Activated T-cell treated with anti-CD3 and anti-CD28 coated beads, Interleukin-2, amount 50 U/mL, for 48 hours (primary cell): Measurements from ENCODE around the gene MINDY4.

Source experiments
- DNase-seq, 2 experiments: peaks; one replicate each; pipeline ENCODE4 v3.0.0-alpha.2; 2020

Gene MINDY4

DNA sequence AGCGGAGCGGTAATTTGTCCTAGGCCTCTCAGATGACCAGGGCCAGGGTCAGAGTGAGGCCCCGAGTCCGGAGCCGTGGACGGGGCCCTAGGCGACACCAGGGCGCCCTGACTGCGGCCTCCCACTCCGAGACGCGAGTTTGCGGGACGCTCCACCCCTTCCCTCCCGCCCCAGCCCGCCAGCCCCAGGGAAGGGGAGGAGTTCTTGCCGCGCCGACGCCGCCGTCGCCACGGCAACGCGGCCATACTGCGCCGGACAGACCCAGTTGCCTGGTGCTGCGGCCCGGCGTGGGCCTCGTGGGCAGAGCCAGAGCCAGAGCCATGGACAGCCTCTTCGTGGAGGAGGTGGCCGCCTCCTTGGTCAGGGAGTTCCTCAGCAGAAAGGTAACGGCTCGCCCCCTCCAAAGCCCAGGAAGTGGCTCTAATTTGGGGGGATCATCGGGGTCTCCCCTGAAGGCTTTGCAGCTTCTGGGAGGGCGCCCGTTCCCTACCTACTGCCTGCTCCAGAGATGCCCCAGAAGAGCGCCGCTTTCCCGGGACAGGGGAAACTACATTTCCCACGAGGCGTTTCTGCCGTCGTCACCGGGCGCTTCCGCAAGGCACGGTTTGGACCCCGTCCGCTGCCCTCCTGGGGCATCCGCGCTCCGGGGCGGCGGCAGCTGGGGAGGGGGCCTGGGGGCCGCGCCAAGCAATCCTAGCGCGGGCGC is at the start of gene MINDY4:
TSS of gene MINDY4 (plus strand) at position 244 of the 706 bp plus-strand sequence. CDS start at position 321, 77 bp downstream.
- DNase-seq, result peak; percentile 79 to 84

DNA sequence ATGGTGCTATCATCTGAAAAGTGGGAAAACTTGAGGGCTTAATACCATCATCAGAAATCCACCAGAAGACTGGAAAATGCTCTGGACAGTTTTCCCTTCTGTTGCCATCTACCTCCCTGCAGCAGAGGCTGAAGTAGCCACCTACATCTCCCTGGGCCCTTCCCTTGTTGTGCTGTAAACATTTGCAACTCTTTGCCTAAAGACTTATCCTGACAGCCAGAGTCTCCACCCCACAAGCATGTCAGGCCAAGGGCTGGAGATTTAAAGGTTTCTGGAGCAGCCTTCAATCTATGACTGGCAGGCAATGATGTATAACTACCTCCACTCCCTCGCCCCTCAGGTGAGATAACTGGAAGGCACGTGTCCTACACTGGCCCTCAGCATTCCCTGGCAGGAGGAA is 49.0 kb upstream of the MINDY4 start:
- no peak for DNase-seq

DNA sequence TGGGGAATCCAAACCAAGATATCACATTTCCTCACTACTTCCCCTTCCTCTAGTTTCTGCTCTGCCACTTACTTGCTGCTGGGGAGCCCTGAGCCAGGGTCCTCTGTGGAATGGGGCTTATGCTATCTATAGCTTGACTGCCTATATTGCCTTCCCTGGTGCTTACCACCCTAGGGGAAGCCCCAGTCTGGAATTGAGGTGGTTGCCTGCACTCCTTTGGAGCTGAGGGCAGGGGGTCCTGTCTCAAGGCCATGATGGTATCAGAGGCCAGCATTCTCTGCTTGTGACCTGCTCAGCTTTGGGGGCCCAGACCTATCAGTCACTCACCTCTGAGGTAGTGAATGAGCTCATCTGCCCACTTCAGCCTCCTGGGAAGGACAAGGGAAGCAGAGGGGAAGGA is 48.5 kb upstream of the MINDY4 start:
- DNase-seq, result no peak

DNA sequence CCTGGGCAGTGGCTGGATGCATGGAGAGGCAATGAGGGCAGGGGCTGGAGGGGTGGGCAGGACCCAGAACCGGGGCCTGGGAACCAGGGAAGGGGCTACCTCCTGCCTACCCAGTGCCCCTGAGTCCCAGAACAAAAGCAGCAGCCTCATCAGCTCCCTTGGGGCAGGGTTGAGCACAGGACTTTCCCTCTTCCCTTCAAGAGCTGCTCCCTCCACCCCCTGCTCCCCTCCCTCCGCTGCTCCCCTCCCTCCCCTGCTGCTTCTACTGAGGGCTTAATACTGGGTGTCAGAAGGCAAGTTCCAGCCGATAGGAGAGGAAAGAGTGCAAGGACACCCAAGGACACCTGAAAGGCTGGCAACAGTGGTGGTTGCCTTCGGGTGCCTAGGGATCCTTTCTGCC is 47.4 kb upstream of the MINDY4 start:
- DNase-seq, result no peak

DNA sequence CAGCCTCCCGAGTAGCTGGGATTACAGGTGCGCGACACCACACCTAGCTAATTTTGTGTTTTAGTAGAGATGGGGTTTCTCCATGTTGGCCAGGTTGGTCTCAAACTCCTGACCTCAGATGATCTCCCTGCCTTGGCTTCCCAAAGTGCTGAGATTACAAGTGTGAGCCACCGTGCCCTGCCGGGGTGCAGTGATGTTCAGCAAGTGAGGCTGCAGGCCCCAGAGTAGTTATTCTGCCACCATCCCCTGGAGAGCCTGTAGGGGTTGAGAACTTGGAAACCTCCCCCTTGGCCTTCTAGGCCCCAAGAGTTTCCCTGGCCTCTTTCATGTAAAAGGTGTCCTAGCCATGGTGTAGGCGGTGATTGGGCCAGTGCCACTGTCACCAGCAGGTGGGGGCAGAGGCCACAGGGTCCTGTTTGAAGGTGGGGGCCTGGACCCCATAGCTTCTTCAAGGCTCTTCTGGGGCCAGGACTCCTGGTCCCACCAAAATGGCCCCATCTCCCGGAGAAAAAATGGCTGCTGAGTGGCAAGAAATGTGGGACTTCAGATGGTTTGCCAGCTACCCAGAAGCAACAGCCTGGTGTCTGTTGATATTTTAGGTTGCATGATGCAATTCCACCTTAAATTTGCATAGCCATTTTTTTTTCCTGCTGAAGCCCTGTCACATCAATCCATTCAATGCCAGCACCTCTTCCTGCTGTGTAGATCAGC is 44.8 kb upstream of the MINDY4 start:
- peak in 1 of 2 experiments; percentile 26 for DNase-seq

DNA sequence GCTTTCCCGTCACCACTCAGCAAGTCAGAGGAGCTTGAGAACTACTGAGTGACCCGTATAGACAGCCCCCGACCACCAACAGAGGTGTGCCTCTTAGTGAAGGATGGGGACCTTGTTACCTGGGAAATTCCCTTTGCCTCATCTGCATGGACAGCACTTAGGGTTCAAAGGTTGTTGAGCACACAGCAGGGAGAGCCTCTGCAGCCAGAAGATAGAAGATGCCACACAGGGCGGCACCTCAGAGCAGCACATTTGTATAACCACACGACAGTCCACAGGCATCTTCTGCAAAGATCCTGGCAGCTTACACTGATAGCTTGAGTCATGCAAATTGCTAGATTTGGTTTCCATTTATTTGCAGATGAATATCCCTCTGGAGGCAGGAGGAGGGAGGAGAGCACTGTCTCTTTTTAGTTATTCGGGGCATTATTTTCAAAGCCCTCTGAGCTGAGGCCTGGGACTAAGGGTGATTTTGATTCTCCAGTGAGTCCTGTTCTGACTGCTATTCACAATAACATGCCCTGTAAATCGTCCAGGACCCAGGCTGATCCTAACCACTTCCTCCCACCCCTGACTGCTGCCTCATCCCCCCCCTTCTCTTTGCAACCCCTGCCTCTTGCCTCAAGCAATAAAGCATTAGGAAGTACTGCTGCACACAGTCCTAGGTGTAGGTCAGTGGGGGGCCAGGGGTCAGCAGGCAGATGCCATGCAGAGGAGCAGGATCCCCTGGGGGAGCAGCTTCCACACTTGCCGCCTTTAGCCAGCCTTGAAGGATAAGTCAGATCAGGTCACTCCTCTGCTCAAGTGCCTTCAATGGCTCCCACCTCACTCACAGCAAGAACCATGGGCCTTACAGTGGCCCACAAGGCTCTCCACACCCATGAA is 43.9 kb upstream of the MINDY4 start:
- DNase-seq, result peak; percentile 39 to 45

DNA sequence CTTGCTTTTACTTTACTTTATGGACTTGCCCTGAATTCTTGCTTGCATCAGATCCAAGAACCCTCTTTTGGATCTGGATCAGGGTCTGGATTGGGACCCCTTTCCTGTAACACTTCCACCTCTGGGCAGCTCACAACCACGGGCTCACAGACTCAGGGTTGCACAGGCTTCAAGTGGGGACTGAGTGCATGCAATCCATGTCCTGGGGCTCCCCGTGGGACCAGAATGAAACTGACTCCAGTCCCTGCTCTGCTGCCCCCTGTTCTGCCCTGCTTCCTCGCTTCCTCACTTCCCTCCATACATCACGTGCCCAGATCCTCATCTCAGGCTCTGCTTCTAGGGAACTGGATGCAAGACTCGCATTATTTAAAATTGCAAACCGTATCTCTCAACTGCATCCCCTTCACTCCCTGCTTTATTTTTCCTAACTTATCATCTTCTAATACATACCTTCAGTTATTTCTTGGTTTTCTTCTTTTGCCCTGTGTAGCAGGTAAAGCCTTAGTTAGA is 42.6 kb upstream of the MINDY4 start:
- no peak for DNase-seq

DNA sequence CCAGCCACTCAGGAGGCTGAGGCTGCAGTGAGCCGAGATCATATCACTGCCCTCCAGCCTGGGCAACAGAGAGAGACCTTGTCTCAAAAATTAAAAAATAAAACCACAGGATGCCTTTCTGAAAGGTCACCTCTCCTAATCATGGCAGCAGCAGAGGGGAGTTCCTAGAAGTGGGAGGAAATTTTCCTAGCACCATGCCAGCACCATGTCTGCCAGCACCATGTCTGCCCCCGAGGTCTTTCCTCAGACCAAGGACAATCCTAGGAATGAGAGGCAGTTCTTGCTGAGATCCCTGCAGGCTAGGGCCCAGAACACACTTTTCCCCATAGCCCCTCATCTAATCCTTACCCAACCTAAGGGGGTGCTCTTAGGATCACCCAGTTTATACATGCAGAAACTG is 41.6 kb upstream of the MINDY4 start:
- no peak for DNase-seq

DNA sequence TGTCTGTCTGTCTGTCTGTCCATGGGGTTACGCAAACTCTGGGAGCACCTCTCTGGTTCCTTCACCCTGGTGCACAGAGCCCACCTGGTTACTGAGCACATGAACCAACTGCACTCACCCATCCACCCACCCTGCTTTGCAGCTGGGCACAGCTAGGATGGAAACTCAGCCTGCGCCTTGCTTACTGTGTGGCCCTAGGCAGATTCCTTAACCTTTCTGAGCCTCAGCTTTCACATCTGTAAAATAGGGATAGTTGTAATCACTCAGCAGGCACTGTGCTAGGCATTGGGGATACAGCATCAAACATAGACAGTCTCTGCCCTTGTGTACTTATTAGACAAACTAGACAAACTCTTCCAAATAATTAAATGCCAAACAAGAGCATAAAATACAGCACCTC is 41.1 kb upstream of the MINDY4 start:
- no peak for DNase-seq

DNA sequence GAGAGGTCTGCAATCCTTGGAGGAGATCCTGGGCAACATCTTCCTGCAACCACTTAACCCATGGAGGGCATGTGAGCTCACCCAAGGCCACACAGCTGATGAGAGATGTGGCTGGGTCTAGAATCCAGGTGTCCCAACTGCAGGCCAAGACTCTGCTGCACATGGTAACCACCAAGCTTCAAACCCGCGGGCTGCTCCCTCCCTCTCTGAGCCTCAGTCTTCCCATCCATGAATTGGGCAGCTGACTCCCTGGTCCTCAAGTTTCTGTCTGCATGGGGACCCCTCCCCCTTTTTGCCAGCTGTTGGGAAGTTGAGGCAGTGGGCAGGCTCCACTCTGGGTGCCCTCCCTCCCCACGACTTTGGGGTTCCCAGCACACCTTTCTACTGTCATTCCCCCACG is 40.2 kb upstream of the MINDY4 start:
- no peak for DNase-seq

DNA sequence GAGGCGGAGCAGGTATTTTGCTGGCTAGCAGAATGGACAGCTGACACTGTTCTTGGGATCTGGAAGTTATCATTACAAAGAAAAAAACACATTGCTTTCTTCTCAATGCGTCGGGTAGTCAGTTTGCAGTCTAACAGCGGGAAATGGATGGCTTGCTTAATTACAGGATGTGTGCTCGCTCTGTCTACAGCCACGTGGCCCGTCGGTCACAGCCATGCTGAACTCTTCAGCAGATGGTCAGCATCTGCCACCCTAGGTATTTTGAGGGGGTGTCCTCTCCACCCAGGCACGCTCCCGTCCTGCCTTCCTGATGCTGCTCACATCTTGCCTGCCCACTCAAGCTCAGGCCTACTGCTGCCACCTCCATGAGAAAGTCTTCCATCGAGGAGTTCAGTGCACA is 39.6 kb upstream of the MINDY4 start:
- DNase-seq, result no peak

DNA sequence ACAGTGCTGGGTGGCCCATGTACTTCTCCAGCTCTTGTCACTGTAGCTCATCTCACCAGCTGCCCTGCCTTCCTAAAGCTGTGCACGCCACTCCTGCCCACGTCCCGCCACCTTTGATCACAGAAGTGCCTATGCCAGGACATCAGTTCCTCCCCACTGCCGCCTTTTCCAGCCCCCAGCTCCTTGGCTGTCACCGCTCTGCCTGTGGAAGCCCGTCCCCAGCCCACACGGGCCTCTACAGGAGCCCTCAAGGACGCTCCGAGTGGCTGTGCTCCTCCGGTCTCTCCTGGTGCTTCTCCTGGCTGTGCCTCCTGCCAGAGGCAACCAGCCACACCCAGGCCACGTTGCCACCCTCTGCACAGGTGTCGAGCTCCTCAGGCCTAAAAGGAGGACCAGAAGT is 38.6 kb upstream of the MINDY4 start:
- no peak for DNase-seq

DNA sequence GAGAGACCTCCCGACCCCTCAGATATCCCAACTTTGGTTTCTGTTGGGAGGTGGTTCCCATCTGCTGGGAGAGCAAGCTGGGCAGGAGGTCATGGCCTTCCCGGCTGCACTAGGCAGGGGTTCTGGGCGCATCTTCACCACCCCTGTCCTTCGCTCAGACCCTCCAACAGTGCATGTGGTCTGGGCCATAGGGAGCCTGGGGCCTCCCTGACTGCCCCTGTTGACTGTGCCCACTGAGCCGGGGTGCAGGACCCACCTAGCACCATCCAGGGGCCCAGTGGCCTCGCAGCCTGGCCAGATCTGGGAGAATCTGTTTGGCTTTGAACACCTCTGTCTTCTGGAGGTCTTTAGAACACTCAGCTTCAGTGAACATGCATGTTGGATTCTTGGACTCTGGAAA is 38.0 kb upstream of the MINDY4 start:
- DNase-seq, result no peak

DNA sequence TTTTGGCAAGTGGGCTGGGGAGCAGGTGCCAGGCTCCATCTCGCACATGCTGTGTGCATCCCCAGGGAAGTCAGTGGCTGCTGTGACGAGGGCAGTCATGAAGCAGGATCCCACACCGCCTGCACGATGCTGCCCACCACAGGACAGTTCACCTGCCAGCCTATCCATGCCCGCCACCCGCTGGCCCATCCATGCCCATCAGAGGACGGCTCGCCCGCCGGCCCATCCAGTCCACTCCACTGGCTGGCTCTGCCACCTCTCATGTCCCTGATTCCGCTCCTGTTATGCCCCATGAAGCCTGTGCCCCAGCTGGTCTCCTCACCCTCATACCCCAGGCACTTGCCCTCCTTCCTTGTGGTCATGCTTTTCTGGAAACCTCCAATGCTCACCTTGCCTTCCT is 37.5 kb upstream of the MINDY4 start:
- no peak for DNase-seq

DNA sequence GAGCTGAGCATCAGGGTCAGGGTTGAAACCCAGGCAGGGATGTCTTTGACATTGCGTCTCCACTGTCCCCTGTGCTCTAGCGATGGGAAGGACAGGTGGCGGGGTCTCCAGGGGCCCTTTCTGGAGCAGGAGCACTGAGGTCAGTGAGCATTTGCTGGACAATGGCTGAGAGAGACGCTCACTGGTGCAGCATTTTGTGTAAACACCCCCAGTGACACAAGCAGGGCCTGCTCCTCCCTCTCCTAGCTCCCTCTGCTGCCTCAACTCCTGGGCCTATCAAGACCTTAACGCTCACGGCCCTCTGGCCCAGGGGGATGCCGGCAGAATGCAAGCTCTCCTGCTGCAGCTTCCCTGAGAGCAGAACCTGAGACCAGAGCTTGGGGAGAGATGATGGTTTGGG is 36.7 kb upstream of the MINDY4 start:
- no peak for DNase-seq

DNA sequence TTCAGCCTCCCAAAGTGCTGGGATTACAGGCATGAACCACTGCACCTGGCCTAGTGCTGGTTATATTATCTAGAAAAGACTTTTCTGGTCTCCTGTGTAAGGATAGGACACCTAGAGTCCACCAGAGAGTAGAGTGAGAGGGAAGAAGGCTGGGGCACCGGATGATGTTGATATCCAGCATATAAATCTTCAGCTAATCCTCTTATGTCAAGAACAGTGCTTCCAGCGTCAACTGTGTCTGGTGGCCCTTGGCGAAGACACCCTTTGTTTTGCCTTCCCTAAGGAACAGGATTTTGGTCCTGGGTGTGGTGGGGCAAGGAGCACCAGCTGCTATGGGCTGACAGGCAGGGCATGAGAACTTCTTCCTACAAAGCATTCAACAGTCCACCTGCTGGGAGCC is 35.6 kb upstream of the MINDY4 start:
- no peak for DNase-seq

DNA sequence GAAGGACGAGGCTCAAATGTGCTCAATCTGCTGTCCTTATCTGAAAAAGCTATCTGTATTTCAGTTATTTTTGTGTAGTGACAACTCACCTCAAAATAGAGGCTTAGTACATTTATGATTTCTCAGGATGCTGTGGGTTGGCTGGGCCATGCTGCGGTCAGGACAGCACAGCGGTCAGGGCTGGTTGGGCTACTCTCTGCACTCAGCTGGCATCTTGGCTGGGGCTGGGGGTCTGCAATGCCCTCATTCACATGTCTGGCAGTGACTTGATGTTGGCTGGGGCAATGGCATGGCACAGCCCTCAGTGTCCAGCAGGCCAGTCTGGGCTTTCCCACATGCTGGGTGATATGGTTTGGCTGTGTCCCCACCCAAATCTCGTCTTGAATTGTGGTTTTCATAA is 34.9 kb upstream of the MINDY4 start:
- no peak for DNase-seq

DNA sequence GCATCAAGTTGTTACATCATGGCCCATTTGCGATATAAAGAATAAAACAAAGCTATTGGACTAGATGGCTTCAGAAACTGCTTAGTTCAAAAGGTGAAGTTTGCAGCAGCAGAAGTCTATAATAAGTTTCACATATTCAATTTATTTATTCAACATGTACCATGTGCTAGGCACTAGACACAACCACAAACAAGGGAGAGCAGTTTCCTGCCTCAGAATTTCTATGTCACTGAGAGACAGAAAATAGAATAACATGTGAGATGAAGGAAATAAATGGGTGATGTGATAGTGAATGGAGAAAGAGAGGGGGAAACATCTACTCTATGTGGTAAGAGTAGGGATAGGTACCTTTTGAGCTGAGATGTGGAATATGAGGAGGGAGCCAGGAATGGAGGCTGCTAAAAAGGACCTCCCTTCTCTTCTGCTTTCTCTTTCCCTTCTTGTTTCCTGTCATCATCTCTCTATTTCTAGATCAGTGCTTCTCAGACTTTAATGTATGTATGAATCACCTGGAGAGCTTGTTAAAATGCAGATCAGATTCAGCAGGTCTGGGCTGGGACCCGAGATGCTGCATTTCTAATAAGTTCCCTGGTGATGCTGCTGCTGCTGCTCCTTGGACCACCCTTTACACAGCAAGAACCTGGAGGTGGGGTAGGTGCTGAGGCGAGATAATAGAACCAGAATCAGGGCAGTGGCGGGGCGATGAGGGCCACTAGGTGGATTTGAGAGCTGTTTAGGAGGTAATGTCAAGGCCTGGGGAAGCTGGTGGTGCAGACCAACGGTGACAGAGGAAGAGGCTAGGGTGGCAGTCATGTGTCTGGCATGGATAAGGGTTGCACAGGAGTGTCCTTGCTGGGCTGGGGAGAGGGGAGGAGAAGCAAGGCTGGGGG is 32.9 kb upstream of the MINDY4 start:
- DNase-seq, result peak in 1 of 2 experiments; percentile 32

DNA sequence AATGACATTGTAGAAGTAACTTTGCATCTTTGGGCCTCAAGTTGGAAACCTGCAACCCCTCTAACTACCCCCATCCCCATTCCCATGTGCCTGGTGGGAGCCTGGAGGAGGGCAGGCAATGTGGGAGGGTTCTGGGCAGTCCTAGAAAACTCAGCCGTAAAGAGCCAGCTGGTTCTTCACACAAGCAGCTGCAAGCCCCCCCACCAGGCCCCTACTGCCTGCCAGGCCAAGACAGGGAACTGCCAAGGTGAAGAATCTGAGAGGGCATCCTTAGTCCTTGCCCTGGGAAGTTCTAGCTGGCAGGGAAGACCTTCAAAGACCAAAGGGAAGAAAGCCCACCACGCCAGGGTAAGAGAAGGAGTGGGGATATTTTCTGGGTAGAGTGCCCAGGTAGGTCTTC is 31.5 kb upstream of the MINDY4 start:
- DNase-seq, result no peak

DNA sequence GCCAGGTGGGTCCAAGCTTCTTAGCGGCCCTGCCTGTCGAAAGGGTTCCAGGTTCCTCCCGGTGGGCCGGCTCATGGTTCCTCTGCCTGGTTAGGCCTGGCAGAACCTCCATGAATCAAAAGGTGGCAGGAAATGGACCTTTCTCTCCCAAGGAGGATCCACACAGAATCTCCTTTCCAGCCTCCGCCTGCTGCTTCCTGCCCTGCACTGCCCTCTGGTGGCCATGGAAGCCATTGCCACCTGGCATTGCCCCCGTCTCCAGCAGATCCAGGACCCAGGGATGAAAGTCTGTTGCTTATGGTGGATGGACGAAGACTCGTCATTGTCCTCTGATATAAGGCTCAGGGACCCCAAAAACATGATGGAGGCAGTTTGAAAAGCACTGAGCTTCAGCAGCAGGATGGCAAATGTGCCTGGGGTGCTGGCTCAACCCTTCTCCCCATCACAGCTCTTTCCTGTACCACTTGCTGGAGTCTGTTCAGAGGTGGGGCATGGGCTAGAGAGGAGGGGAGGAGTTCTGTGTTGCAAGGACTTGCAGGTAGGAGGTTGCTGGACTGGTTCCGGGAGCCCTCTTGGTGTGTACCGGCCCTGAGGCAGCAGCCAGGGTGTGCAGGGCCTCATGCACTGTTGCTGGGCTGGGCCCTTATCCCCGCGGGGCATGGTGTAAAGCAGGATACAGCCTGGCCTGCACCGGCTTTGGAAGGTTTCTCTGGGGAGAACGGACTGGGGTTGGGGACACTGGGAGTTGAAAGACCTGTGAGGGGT is 30.6 kb upstream of the MINDY4 start:
- DNase-seq, result peak; percentile 84 to 86

DNA sequence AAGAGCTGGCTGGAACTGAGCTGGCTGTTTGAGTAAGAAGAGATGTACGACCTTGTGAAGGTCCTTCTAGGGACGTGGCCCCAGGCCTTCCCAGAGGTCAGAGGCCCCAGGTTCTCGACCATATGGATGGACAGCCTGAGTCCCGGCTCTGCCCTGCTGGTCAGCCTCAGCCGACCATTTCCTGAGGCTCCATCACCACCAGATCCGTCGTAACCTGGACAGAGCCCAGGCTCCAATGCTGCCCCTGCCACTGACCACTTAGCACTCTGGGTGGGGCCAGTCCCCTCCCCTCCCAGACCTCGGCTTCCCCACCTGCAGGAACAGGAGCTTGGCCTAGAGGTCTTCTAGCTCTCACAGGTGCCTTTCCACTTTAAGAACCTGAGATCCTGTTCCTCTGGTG is 29.9 kb upstream of the MINDY4 start:
- no peak for DNase-seq
